GF-D8 (cell line): ENCODE measurements around the gene TBC1D22B.
A peak's percentile ranks its signal among the peaks of the same experiment; 100 is the strongest.

Experiments
- DNase-seq: peaks from one replicate; lab custom pipeline; 2025; lab: John Stamatoyannopoulos, UW

The TBC1D22B gene

DNA sequence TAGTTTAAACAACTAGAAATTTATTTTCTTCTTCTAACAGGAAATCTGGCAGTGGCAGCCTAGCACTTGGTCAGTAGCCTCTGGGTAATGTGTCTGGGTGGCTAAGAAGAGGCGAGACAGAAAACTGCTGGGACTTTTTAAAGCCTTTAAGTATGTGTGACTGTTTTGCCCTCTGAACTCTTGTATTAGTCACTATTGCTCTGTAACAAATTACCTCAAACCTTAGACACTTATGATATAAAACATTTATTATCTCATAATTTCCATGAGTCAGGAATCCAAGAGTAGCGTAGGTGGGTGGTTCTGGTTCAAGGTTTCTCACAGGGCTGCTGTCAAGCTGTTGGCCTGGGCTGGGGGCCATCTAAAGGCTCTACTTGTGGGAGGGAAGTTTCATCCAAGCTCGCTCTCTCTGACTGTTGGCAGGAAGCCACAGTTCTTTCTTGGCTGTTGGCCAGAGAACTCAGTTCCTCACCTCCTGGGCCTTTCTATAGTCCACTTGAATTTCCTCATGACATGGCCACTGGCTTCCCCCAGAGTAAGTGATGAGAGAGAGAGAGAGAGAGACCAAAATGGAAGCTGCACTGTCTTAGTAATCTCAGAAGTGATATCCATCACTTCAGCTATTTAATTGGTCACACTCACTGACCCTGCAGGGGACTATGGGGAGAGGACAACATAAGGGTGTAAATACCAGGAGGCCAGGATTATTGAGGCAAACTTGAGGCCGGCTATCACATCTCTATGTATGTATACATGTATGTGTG is 17.4 kb upstream of the TBC1D22B start:
- peak; percentile 81 for DNase-seq

DNA sequence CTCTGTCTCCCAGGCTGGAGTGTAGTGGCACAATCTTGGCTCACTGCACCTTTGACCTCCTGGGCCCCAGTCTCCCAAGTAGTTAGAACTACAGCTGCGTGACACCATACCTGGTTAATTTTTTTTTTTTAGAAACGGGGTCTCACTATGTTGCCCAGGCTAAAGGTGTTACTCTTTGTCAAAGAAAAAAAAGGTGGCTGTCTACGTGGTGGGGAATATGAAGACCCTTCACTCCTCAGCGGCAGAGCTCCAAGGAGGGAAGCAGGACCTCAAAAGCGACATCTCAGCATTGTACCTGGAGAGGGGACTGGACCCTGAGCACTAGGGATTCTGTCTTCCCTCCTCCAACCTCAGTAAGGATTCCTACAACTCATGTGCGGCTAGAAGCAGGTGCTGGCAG is 16.4 kb upstream of the TBC1D22B start:
- no peak for DNase-seq

DNA sequence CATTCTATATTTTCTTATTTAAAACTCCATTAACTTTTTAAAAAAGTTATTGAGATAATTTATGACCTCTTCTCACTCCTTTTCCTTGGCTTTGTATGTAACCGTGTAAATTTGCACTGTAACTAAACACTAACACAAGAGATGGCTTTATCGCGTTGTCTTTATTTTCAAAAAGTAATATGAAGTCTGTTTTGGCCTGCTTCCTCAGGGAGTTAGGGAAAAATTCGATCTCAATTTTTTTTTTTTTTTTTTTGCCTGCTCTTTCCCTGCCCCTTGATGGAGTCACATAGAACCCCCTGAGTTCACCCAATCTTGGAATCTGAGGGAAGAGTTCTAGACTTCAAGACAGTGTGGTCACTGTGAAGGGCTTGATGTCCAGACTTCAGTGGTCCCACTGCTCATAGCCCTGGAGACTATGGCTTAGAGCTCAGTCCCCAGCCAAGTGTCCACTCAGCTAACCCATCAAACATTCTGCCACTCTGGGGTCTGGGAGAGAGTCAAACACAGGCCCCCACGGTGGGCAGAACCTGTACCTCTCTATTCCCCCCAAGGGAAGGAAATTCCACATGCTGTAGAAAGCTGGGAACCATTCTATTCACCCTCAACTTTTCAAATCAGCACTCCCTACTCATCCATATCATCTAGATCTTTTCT is 15.7 kb upstream of the TBC1D22B start:
- no peak for DNase-seq

DNA sequence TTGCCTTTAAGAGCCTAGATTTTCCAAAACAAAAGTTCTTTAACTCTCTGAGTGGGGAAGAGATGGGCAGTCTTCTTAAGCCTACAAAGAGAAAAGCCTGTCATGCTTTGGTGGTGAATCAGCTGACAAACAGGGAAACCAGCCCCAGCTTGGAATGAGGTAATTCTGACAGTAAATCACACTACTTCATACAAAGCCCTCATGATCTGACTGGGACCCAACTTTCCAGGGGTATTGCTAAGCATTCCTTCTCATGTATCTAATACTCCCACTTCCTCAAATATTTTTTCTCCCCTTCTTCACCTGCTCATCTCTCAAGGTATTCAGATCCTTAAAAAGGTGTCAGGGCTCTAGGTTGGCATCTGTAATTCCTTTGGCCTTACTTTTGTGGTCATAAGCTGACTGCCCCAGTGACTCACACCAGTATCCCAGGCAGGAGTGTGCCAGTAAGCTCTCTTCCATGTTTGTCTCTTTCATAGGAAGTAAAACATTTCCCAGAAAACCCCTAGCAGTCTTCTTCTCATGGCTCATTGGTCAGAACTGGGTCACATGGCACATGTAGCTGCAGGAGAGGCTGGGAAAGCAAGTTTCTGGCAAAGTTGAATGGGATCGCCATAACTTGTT is 15.0 kb upstream of the TBC1D22B start:
- no peak for DNase-seq

DNA sequence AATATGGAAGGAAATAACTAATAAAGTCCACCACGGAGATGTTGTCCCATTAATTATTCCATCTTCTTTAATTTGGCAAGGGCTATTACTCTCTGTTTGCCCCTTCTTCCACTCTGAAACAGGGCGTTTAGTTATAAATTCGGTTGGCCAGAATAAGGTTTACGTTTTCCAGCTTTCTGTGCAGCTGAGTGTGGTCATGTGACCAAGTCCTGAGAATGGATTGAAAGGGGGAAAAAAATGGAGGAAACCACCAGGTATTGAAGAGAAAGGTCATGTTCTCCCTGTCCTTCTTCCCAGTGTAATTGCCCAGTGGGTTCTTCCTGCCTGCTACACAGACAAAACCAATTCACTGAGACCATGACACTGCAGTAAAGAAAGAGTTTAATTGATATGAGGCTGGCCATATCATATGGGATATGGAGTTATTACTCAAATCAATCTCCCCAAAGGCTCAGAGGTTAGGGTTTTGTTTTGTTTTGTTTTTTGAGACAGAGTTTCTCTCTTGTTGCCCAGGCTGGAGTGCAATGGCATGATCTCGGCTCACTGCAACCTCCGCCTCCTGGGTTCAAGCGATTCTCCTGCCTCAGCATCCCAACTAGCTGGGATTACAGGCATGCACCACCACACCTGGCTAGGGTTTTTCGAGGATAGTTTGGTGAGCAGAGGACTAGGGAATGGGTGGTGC is 14.3 kb upstream of the TBC1D22B start:
- no peak for DNase-seq

DNA sequence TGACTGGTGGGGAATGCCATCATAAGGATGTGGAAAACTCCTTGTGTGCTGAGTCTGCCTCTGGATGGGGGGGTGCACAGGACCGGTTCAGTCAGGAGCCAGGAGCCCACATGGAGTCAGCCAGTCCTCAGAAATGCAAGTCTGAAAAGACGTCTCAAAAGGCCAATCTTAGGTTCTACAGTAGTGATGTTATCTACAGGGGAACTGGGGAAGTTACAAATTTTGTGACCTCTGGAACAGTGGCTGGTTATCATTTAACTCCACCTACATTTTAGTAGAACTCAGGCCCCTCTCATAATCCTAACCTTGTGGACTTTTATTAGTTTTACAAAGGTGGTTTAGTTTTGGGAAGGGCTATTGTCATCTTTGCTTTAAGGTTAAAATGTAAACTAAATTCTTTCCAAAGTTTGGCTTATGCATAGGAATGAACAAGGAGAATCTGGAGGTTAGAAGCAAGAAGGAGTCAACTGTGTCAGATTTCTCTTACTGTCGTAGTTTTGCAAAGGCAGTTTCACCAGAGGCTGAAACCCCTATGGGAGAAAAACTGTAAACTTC is 13.7 kb upstream of the TBC1D22B start:
- DNase-seq = no peak

DNA sequence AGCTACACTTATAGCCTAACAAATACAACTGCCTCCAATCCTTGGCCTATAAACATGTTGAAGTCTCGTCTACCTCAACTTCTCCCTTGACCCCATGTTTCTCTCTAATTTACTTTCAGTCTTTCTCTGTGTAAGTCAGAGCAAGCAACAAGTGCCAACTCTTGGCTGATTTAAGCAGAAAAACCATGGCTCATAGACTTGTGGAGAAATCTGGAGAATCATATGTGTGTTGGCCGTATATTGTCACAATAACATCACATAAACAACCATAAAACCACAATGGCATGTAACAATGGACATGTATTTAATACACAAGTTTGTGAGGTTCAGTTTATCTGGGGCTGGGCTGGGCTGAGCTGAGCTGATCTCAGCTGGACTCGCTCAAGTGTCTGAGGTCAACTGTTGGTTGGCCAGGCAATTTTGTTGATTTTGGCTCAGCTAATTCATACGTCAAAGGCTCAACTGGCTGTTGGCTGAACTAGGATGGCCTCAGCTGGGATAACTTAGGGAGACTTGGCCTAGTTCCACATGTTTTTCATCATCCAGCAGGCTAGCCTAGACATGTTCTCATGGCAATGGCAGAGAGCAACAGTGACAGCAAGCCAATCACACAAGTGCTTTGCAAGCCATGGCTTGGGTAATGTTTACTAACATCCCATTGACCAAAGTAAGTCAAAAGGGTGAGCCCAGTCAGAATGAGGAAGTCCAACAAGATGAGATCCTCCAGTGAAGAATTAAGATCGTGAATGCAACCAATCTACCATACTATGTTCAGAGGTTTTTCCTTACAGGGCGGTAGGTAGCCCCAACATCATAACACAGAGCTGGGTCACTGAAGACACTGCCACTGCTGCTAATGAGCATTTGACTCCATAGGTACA is 12.9 kb upstream of the TBC1D22B start:
- DNase-seq = peak; percentile 22

DNA sequence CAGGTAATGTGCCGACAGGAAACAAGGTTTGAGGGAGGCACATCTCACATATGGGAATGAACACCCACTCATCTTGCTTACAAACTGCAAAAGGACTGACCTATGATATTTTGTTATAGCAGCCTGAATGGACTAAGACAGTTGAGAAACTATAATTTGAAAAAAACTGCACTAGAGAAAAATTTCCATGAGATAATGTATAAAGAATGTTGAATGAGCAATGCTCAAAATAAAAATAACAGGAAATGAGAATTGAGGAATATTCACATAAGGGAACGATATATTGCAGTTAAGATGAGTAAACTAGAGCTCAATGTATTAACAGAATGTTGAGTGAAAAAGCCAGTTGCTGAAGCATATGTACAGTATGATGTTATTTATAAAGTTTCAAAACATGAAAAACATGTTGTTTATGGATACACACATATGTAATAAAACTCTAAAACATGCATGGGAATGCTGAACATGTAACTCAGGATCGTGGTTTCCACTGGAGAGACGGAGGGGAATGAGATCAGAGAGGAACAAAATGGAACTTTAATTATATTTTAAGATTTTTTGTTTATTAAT is 6.3 kb upstream of the TBC1D22B start:
- no peak for DNase-seq

DNA sequence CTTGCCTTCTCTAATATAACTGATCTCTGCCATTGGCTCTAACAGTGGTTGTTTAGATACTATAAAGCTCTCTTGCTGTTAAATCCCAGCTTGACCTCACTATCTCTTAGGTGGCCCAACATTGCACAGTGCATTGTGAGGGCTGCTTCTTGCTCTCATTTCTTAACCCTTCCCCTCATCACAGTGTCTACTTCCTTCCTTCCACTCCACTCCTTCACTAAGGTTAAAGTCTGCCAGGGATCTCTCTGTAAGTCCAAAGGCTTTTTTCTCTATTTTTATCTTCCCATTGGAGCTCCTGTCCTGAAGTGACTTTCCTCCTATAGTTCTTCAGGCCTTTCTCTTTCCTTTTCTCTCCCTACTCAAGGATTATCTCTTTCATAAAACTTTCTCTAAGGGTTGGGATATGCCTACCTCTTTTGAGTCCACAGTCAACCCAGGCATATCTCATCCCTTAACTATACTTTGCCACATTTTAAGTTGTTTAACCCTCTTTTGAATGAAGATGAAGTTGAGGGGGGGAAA is 4.0 kb upstream of the TBC1D22B start:
- no peak for DNase-seq

DNA sequence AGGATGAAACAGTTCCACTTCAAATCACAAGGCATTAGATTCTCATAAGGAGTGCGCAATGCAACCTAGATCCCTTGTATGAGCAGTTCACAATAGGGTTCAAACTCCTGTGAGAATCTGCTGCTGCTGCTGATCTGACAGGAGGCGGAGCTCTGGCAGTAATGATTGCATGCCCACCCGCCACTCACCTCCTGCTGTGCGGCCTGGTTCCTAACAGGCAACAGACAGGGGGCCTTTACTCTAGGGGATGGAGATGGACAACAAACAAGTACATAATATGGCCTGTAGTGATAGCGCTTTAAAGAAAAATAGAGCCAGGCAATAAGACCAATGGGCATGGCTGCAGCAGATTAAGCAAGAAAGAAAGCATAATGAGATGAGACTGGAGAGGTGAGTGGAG is 2.7 kb upstream of the TBC1D22B start:
- no peak for DNase-seq

DNA sequence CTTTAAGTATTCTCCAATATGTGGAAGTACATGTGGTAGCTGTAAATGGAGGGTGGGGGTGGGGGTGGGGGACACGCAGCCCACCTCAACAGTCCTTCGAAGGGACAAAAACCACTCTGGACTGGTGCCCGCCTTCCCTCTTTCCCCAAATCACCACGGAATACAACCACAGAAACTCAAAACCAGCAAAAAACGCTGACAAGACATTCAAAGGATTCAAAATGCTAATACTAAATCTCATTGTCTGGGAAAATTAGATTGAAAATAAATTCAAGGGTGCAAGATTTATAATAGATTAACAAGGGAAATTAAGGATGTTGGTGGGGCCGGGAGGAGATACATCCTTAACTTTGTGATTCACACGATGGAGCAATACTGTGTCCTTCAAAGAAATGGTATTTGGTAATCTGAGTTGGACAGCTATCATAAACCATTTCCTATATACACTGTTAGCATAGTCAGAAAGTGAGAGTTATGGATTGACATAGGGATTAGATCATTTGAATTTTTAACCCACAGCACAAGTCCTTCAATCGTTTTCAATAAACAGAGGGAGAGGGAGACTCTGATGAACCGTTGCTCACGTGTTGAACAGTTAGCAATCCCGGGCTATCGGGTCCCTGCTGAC is 766 bp upstream of the TBC1D22B start:
- no peak for DNase-seq

DNA sequence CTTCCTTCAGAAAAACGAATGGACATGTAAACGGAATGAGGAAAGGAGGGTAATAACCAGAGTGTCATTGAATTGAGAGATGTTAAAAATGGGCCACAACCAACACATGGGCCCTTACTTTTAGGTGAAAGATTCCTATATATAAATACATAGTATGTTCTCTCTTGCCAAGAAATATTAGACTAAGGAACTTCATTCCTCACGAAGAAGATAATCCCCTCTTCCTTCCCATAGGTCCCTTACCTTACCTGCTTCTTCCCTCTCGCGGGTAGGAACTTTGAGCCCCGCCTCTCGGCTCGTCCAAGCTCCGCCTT is 295 bp upstream of the TBC1D22B start:
- DNase-seq = no peak

DNA sequence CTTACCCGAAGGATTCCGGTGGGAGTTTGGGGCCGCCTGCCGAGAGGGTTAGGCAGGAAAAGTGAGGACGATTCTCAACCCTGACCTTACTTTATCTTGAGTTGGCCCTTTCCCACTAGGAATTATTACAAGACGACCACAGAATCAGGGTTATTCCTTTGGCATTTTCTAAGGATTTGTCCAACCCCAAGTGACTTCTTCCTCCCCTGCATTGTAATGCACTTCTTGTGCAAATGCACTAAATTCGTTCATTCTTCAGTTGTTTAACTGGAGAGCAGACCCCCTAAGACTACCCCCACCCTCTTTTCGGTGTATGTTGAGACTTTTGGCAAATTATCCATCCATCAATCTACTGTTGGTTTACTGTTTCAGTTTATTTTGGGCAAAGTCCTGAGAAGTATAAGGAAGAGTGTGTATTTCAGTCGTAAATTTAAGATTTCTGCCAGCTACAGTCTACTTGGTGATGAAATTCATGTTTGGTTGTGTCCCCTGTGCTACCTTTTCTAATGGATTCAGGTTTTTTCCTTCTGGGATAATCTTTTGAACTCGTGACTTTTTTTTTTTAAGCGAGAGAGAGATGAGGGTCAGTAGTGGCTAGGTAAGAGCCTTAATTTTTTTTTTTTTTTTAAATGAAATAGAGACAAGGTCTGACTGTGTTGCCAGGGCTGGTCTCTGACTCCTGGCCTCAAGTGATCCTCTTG is 983 bp downstream of the TBC1D22B start:
- DNase-seq = no peak

DNA sequence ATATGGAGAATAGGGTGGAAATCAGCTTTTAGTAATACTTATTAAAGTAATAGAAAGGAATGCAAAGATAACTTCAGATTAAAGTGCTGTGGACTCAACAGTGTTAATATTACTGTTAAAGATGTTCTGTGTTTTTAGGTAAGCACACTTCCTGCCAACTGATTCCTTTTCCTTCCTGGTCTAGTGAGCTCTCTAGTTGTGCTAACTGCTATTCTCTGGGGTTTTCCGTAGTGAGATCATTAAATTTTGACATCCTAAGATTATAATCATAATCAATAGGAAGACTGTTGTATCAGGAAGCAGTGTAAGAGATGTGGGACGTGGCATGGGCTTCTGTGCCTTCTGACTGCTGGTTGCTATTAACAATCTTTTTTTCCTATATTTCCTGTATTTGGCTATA is 1.6 kb downstream of the TBC1D22B start:
- peak; percentile 45 for DNase-seq

DNA sequence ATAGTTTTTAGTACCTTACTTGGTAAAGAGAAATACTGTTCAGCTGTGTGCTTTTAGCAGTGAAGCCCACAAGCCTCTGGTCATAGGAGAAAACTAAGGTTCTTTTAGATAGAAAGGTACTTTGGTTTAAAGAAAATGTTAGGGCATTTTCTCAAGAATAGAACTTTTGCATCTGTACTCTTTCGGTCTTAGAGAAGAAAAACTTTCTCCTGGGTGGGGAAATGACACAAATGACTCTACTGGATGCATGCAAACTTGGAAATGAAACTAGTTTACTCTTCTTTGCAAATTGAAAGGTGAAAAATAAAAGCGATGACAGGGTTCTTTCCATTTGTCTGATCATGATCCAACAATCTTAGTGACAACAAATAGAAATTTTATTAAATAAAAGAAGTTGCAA is 2.5 kb downstream of the TBC1D22B start:
- no peak for DNase-seq

DNA sequence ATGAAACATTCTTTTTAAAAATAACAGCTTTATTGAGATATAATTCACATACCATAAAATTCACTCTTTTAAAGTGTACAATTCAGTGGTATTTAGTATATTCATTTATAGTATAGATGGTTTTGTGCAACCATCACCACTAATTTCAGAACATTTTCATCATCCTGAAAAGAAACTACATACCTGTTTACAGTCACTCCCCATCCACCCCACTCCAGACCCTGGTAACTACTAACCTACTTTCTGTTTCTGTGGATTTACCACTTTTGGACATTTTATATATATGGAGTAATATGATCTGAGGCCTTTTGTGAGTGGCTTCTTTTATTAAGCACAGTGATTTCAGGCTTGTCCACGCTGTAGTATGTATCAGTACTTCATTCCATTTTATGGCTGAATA is 2.9 kb downstream of the TBC1D22B start:
- no peak for DNase-seq

DNA sequence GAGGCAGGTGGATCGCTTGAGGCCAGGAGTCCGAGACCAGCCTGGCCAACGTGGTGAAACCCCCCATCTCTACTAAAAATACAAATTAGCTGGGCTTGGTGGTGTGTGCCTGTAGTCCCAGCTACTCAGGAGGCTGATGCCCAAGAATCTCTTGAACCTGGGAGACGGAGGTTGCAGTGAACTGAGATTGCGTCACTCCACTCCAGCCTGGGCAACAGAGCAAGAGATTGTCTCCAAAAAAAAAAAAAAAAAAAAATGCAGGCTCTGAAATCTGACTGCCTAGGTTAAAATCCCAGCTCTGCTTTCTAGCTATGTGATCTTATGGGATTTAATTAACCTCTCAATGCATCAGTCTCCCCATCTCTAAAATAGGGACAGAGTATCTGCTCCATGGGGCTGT is 3.6 kb downstream of the TBC1D22B start:
- DNase-seq = no peak

DNA sequence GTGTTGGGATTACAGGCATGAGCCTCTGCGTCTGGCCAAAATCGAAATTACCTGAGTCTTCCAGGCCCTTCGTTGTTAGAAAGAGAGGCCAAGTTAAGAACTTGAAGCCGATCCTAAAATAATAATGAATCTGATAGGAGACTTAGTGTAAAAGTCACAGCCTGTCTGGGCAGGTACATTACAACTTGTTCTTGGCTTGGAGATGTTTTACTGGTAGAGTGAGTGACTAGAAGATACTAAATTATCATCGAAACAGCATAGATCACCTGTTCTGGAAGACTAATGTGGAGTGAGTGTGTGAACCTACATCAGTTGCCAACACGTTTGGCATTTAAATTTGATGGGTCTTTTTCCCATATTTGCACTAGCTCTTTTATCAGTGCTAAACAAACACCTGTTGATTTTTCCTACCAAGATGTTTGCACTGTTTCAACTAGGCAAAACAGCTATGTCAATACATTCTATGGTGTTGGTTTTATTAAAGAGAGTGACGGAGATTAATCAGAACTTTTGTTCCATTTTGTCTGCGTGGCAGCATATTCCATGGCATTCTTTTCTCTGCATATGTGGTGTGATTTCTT is 5.0 kb downstream of the TBC1D22B start:
- DNase-seq = no peak

DNA sequence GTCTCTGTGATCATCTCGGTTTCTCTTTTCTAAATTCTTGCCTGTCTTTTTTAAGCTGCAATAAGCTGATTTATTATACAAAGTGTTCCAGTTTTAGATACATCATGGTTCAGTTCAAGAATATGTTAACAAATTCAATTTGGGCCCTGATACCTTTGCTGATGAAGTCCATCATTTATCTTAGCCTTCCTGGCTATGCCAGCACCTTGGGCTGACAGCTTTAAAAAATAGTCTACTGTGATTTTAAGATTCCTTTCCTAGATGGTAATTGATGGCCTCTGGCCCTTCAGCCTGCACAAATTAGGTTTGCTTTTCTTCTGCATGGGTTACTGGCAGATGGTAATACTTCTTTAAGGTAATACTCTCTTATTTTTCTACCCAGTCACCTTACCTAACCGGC is 7.4 kb downstream of the TBC1D22B start:
- DNase-seq = no peak

DNA sequence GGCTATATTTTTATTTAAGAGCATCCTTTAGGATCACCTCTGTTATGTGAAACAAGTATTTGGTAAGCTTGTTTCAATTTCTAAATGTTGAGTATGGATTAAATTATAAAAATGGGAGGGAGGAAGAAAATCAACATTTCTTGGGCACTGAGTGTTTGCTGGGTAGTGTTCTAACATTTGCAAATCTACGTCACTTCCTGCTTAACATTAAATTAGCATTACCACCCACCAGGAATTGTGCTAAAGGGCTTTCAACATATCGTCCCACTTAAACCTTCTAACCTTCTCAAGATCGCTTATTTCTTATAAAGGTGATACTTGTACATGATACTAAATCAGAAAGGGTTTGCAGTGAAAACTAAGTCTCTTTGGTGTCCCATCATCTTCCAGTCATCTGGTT is 8.3 kb downstream of the TBC1D22B start:
- no peak for DNase-seq
